HG03280 (cell line): ENCODE results near the gene MRPL55.
"Not testable (repeated sequence)": the region's sequence is repeated elsewhere in the genome, so short reads cannot be mapped to it uniquely, and the experiment has no call there.

Experiments used
- ATAC-seq: cut with Tn5 transposase; IDR thresholded peaks from one replicate; pipeline ENCODE4 v1.9.1; 2021; ENCODE audit warnings: mild to moderate bottlenecking, moderate library complexity; ENCODE audit not compliant: unreplicated experiment

MRPL55 gene

GRCh38 chr1:228125185-228125584, 16.1 kb upstream of the MRPL55 start:
- ATAC-seq, result no peak

GRCh38 chr1:228123505-228123904, 14.4 kb upstream of the MRPL55 start:
- ATAC-seq, result no peak

DNA sequence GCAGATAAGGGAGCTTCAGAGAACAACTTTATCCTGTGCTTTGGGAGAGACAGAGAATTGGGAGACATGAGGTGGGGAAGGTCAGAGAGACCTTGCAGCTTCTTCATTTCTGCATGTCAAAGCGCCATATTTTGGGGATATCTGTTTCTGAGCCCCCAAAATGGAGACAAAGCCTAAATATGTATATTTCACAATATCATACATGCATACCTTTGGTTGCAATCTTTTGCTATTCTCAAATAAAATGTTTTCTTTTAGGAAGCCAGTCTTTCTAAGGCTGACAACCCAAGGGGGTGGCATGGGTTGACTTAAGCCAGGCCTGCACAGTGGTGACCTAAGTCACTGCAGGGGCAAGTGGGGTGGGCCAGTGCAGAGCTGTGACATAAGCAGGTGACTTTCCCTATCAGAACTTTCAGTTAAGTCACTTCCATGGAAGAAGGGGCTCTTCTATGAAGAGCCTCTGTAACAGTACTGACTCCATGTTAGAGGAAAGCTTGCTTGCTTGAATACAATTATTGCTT, 13.9 kb upstream of the MRPL55 start:
- no peak for ATAC-seq

DNA sequence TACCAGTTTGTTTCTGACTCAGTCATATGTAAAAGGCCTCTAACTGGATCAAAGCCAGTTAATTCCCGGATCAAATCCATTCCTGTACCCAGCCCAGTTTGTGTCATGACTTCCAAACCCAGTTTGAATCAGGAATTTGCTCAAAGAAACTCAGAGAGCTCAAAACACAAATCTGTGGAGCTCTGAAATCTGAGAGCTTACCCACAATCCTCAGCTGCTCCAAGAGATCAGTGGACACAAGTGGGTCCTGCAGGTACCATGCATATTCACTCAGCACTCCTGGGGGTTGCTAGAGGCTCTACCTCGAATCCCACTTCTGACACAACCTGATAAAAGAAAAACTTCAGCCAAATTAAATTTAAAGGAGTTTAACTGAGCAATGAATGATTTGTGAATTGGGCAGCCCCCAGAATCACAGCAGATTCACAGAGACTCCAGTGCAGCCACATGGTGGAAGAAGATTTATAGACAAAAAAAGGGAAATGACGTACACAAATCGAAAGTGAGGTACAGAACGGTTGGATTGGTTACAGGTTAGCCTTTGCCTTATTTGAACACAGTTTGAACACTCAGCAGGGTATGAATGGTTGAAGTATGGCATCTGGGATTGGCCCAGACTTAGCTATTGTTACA, 11.9 kb upstream of the MRPL55 start:
- no peak for ATAC-seq

GRCh38 chr1:228120351-228120750, 11.3 kb upstream of the MRPL55 start:
- no peak for ATAC-seq

- ATAC-seq, result no peak
These were observed 8.9 kb upstream of the MRPL55 start for GRCh38 chr1:228118040-228118439.

DNA sequence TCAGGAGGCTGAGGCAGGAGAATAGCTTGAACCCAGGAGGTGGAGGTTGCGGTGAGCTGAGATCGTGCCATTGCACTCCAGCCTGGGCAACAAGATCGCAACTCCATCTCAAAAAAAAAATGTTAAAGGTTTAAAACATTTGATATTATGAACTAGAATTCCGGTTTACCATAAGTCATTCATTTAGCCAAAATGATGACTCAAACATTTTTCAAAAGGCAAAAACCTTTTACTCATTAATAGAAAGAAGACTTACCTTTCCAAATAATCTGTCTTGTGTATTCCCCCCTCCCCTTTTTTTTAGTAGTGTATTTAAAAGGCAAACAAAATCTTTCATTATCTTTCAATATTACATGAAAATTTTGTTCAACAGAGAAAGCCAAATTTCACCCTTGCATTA, 8.2 kb upstream of the MRPL55 start:
- no peak for ATAC-seq

DNA sequence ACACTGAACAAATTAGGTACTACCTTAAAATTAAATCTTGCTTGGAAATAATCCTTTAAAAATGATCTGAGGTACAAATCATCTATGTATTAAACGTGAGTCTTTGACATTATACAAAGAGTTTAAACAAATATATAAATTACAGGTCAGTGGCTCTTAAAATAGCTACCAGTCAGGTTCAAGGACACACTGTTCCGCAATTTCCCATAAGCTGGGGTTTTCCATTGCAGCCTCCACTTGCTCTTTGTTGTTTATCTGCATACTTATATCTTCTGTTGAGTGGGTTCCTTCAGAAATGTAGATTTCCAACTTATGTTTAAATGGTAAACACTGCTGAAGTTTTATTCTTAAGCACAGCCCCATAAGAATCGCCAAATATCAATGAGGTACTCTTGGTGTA, 5.7 kb upstream of the MRPL55 start:
- no peak for ATAC-seq

DNA sequence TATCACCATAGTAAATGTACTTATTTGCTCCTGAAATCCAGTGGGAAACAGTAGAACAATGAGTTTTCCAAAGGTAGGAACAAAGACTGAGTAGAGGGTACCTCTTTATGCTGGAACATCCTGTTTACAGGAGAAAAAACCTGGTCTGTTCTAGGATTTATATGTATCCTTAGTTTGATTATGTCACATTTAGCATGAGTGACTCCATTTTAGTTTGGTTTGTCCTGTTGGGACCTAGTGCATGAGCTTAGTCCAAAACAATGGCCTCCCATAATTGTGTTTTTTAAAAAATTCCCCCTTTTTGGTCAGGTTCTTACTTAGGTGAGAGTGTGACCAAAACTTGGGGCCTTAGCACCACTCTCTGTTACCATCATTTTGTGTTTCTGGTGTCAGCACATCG, 3.5 kb upstream of the MRPL55 start:
- ATAC-seq, result no peak

GRCh38 chr1:228112167-228112566, 3.1 kb upstream of the MRPL55 start:
- ATAC-seq, result no peak

GRCh38 chr1:228111315-228111714, 2.2 kb upstream of the MRPL55 start:
- ATAC-seq, result not testable (repeated sequence)

- ATAC-seq, result no peak
These were observed 1.5 kb upstream of the MRPL55 start for GRCh38 chr1:228110556-228110955.

DNA sequence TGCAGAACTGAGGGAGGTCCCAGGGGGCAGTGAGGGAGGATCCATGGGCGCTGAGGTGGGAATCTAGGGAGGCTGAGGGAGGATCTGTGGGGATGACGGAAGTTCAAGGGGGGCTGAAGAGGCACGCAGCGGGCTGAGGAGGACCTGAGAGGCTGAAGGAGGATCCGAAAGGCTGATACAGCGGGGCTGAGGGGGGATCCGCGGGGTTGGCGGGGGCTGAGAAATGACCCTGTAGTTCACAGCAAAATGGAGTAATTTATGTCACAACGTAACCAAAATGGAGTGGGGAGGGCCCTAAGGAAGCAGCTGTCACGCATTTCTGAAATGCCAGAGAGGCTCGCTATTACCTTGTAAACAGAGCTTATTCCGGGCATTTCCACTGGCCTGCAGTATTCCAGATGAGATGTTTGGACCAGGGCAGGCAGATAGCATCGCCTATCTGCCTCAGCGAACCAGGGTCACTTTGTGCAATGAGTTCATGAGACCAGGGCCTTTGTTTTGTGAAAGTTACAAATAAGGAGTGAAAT, 926 bp upstream of the MRPL55 start:
- peak; percentile 1 for ATAC-seq

GRCh38 chr1:228108742-228109072, 392 bp downstream of the MRPL55 start:
- ATAC-seq, result no peak

GRCh38 chr1:228108055-228108690, 926 bp downstream of the MRPL55 start:
- ATAC-seq, result no peak

DNA sequence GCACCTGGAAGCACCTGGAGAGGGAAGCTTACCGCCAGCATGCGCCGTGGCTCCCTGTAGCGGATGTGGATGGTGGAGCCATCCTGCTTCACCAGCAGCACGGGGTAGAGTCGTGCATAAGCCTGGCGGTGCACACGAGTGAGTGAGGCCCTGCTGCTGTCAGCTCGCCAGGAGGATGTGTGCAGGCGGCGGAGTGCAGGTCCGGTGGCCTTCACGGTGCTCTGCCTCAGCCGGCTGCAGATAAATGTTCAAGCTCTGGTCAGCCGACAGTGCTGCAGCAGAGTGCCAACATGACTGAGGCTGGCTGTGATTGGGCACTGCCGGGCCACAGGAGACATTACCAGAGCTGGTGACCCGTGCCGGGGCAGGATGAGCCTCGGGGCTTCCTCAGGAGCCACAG, 1.5 kb downstream of the MRPL55 start:
- ATAC-seq, result no peak

GRCh38 chr1:228106800-228107054, 2.4 kb downstream of the MRPL55 start:
- ATAC-seq, result no peak

- ATAC-seq, result no peak
These were observed 2.9 kb downstream of the MRPL55 start for GRCh38 chr1:228105996-228106799.

DNA sequence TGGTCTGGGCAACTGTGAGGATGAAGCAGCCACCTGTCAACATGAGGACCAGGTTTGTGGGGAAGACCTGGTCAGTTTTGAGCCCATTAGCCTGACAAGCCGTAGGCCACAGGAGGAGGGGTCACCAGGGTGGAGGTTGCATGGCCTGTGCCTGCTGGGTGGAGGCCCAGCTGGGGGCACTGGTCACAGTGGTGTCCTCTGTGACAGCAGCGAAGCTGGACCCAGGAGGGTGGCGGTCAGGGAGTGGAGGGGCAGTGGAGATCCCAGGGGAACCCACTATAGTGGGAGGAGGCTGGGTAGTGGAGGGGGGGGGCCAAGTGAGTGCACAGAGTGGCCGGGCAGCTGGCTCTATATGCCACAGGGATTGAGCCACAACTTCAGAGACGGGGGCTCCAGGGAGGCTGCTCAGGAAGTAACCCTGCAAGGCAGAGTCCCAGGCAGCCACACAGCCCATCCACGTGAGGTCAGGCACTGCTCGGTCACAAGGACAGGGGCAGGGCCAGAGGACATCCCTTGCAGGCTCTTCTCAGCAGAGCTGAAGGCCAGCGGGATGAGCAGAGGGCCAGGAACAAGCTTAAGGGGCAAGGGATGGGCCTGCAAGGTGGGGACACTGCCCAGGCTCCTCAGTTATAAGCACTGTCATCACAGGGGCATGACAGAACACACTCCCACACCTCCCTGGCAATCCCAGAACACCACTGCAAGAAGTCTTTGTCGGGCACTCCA, 3.7 kb downstream of the MRPL55 start:
- no peak for ATAC-seq

GRCh38 chr1:228104526-228105269, 4.4 kb downstream of the MRPL55 start:
- ATAC-seq, result no peak
